Activated CD4-positive, alpha-beta T cell treated with anti-CD3 and anti-CD28 coated beads, Interleukin-2, Interleukin-4, amounts not matched to agents 100 ng/mL and 50 ng/mL, durations not matched to agents 16 hours and 8 hours (primary cell): Measurements from ENCODE around the gene SMAGP.
A peak's percentile ranks its signal among the peaks of the same experiment; 100 is the strongest.
"Not testable (repeated sequence)": the region's sequence is repeated elsewhere in the genome, so short reads cannot be mapped to it uniquely, and the experiment has no call there.

Experiments
- DNase-seq: peaks from one replicate; pipeline ENCODE4 v3.0.0-alpha.2; 2020; ENCODE audit warnings: low spot score

Gene SMAGP

DNA sequence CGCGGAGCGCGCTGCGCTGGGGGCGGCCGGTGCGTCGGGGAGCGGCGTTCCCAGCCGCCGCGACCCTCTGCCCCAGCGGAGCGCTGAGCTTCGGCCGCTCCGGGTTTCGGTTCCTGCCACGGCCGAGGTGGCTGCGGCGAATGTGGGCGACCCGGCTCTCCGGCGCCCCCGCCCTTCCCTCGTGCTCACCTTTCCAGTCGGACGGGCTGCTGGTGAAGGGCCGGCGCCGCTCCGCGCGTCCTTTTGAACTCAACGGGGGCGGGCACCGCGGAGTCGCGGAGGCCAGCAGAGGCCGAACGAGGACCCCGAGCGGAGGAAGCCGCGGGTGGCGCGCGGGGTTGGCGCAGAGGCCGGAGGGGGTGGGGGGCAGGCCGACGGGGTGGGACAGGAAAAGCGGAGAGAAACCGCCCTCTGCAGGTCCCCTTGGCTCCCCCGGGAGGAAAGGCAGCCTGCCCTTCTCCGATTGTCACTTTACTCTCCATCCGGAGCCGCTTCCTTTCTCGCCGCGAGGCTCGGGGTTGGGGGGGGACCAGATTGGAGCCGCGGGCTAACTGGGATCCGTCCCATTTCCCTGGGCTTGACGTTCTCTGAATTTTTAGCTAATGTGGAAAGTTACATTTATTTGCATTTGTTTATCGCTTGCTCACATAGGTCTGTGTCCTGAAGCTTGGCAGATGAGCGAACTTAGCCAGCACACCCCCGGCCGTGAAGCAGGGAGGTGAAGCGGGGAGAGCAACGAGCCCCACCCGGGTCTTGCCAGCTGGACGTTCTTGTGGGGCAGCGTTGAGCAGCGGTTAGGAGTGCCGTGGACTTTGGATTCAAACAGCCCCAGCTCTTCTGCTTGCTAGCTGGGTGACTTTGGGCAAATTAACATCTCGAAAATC lies at the start of gene SMAGP:
TSS of gene SMAGP (minus strand) at position 349 of the 884 bp plus-strand sequence. CDS start 1,137 bp downstream, outside the sequence.
- DNase-seq = peak; percentile 20

GRCh38 chr12:51318846-51319599 lies 48.8 kb upstream of the SMAGP start:
- DNase-seq = peak; percentile 55

DNA sequence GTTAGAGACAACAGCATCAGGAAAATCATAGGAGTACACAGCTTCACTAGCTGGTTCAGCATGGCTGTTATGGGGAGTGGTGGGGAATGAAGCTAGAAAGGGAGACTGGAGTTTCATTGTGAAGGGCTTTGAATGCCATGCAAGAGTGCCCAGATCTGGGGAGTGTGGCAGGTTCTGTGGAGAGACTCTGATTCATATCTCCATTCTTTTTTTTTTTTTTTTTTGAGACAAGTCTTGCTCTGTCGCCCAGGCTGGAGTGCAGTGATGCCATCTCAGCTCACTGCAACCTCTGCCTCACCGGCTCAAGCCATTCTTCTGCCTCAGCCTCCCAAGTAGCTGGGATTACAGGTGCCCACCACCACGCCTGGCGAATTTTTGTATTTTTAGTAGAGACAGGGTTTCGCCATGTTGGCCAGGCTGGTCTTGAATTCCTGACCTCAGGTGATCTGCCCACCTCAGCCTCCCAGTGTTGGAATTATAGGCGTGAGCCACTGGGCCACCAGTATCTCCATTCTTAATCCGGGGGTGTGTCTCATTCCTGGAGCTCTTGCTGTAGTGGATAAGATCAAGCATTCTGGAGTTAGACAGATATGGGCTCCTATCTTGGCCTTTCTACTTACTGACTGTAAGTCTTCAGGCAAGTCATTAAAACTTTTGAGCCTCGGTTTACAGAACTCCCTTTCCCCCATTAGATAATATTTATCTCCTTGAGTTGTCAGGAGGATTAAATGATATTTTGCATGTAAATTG lies 48.0 kb upstream of the SMAGP start:
- DNase-seq = not testable (repeated sequence)

DNA sequence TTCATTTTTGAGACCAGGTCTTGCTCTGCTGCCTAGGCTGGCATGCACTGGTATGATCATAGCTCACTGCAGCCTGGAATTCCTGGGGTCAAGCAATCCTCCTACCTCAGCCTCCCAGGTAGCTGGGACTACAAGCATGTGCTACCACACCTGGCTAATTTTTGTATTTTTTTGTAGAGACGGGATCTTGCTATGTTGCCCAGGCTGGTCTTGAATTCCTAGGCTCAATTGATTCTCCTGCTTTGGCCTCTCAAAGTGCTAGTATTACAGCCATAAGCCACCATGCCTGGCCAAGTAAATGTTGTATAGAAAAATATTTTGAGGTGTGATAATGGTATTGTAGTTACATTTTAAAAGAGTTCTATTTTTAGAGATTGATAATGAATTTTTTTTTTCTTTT lies 41.2 kb upstream of the SMAGP start:
- no peak for DNase-seq

DNA sequence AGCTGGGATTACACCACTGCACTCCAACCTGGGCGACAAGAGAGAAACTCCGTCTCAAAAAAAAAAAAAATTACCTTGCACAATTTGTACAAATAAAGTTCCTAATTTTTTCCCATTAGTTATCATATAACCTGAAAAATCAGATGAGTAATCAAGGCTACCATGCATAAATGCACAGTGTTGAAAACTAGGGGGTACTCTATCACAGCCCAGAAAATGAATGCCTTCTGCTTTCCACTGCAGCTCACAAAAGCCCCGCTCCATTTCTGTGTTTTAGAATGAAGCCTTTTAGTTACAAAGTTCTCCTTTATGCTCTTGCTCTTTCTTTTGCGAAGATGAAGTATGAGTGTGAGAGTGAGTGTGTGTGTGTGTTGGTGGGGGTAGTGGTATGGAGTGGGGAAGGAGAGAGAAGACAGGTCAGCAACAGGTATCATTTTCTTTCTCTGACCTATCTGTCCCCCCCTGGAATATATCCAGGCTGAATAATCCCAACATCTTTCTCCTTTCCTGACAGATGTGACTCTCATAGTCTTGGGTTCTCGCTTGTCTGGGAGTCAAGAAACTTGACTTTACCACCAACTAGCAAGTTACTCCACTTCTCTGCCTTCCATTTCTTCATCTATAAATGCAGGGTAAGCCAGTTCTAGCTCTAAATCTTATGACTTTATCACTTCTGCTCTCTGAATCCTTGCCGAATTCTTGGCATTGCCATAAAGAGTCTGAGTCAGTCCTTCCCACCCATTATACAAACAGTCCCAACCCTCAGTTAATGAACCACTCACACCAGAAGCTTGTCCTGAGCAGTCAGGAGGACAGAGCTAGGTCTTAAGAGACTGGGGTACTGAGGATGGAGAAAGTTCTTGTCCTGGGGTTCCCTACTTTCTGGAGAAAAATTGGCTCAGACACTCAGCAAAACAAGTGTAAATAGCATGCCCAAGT lies 37.7 kb upstream of the SMAGP start:
- DNase-seq = no peak

DNA sequence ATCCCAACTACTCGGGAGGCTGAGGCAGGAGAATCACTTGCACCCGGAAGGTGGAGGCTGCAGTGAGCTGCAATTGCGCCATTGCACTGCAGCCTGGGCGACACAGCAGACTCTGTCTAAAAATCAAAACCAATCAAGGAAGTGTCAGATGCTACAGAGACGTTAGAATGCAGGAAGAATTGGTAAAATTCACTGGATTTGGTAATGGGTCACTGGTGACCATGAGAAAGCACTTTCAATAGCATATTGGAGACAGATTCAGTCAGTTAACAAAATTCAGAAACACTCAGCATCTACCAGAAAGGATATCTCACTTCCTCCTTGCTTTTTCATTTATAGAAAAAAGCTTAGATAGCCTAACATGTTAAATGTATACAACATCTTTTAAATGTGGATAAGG lies 36.3 kb upstream of the SMAGP start:
- no peak for DNase-seq

DNA sequence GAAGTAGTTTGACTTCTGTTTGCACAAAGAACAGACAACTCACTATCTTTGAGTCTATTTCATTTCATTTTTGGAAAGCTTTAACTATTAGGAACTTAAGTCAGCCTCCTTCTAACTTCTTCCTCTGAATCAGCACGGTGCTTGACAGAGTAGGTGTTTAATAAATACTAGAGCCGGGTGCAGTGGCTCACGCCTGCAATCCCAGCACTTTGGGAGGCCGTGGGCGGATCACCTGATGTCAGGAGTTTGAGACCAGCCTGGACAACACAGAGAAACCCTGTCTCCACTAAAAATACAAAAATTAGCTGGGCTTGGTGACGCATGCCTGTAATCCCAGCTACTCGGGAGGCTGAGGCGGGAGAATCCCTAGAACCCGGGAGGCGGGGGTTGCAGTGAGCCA lies 30.6 kb upstream of the SMAGP start:
- not testable (repeated sequence) for DNase-seq

DNA sequence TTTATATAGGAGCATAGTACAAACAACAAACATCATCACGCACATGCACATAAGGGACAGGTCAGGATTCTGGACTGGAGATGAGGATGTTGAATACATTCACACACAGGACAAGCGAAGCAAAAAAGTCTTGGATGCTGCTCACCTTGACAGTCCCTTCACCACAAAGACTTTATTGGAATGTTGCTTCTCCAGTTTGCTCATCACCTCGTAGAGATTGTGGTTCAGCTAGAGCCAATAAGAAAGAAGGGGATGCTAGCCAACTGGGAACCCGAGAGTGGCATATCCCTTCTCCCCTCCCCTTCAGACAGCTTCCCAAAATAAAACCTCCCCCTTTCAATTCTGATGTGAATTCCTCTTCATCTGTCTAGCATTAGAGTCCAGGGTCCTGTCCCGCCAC lies 25.4 kb upstream of the SMAGP start:
- DNase-seq = no peak

DNA sequence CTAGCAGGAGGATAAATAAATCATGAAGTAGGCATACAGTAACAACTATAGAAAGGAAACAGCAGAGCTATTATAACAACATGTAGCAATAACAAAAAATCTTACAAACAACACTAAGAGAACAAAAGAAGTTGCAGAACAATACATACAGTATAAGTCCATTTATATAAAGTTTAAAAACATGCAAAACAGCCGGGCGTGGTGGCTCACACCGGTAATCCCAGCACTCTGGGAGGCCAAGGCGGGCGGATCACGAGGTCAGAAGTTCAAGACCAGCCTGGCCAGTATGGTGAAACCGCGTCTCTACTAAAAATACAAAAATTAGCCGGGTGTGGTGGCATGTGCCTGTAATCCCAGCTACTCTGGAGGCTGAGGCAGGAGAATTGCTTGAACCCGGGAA lies 23.9 kb upstream of the SMAGP start:
- DNase-seq = not testable (repeated sequence)

- no peak for DNase-seq
These were observed 23.5 kb upstream of the SMAGP start for GRCh38 chr12:51293696-51294095.

DNA sequence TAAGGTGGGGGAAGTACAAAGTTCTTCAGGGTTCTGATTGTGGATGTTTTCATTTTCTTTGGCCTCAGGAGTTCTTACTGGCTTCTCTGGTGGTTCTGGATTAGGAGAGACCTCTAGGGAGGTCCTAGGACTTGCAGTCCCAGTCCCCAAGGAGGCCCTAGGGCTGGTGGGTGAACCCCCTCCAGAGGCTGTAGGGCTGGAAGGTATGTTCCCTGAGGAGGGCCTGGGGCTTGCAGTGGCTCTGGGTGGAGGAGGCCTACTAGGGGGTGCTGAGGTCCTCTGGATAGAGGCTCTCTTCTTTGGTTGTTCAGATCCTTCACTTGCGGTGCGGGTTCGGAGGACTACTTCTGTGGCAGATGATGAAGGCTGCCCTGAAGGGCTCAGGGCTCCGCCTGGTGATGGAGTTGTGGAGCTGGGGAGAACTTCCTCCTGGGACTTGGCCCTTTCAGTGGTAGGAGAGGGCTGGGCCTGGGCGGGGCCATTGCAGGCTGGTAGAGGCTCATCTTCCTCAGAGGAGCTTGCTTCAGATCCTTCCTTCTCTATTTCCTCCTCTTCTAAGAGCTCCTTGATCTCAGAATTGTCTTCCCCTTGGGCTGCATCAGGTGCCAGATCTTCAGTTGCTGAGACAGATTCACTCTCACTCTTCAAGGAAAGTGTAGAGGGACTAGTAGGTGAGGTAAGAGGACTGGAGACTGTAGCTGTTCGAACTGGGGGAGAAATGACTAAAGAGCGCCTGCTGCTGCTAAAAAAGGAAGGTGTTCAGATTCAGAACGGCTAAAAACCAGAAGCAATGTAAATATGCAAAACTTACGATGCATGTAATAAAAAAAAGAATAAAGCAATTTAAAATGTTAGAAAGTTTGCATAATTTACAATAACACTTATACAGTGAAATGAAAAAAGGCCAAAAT lies 21.6 kb upstream of the SMAGP start:
- not testable (repeated sequence) for DNase-seq

DNA sequence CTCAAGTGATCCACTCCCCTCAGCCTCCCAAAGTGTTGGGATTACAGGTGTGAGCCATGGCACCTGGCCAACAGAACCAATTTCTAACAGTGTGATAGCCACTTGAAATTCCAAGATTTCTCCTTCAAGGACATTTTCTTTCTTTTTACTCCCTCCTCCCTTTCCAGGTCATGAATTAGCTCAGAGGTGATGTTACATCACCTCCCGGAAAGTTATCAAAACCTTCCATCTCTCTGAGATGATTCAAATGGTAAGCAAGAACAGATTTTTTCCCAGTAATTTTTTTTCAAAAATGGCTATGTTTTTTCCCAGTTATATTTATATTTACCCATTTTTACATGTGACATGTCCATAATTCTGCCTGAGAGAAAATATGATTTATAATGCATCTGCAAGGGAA lies 15.6 kb upstream of the SMAGP start:
- DNase-seq = no peak

- no peak for DNase-seq
These were observed 11.1 kb upstream of the SMAGP start for GRCh38 chr12:51281202-51281924.

GRCh38 chr12:51275088-51275487 lies 4.9 kb upstream of the SMAGP start:
- DNase-seq = no peak

DNA sequence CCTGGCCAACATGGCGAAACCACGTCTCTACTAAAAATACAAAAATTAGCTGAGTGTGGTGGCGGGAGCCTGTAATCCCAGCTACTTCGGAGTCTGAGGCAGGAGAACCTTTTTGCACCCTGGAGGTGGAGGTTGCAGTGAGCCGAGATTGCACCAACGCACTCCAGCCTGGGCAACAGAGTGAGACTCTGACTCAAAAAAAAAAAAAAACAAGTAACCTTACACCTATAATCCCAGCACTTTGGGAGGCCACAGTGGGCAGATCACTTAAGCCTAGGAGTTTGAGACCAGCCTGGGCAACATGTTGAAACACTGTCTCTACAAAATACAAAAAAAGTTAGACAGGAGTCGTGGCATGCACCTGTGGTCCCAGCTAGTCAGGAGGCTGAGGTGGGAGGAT lies 2.6 kb upstream of the SMAGP start:
- not testable (repeated sequence) for DNase-seq

GRCh38 chr12:51270951-51271518 lies 820 bp upstream of the SMAGP start:
- DNase-seq = no peak

- DNase-seq = peak; percentile 31
These were observed 795 bp downstream of the SMAGP start for GRCh38 chr12:51269174-51270066.

DNA sequence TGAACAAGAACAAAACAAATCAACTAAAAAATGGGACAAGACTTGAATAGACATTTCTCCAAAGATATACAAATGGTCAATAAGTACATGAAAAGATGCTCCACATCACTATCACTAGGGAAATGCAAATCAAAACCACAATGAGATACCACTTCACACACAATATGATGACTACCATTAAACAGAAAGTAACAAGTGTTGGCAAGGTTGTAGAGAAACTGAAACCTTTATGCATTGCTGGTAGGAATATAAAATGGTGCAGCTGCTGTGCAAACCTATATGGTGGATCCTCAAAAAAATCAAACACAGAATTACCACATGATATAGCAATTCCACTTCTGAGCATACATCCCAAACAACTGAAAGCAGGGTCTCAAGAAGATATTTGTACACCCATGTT lies 5.2 kb downstream of the SMAGP start:
- DNase-seq = peak; percentile 32
